Suprapubic skin (tissue), 4 donors: ENCODE data around the gene RGS16.

Experiments used
- POLR2A ChIP-seq, 2 donors: fragments of 450-650 bp; IDR thresholded peaks; one replicate each; pipeline ENCODE4 v1.6.1; 2017; ENCODE audit warnings: antibody characterized with exemption in 2 of 2, mild to moderate bottlenecking in 2 of 2, moderate library complexity in 2 of 2
- POLR2AphosphoS5 ChIP-seq, 3 donors: sonication (generic); formaldehyde crosslinking; IDR thresholded peaks; one replicate each; pipeline ENCODE4 v1.6.1; 2017; ENCODE audit warnings: antibody characterized with exemption in 3 of 3
- TF ChIP-seq, protein P1 (sequence below), 2 donors: fragments of 200-600 bp in 1 of 2; fragments of 450-650 bp in 1 of 2; sonication (generic) in 1 of 2; IDR thresholded peaks; one replicate each; pipeline ENCODE4 v1.5.1; 2016 to 2019; ENCODE audit warnings: antibody characterized with exemption in 2 of 2, mild to moderate bottlenecking in 1 of 2, moderate library complexity in 1 of 2

DNA sequence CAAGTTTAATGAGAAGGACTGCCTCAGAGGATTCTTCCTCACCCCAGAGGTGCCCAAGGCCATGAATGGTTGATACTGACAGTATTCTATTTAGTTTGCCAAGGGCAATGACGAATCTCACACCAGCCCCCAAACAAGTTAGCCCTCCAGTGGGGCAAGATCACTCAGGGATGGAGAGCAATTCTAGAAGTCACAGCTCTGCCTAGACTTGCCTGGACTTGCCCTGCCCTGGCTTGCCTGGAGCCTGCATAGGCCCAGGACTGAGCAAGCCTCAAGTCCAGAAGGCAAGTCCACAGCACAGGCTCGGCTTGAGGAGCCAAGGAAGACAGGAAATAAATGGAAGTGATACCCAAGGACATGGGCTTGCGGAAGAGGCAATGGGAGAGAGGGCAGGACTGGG lies 39.5 kb upstream of the RGS16 start:
- TF ChIP-seq POLR2A (IDR thresholded peaks at IDR 0.05) (no peak), POLR2AphosphoS5 (IDR thresholded peaks at IDR 0.05) (no peak)
- TF ChIP-seq, protein P1, sequence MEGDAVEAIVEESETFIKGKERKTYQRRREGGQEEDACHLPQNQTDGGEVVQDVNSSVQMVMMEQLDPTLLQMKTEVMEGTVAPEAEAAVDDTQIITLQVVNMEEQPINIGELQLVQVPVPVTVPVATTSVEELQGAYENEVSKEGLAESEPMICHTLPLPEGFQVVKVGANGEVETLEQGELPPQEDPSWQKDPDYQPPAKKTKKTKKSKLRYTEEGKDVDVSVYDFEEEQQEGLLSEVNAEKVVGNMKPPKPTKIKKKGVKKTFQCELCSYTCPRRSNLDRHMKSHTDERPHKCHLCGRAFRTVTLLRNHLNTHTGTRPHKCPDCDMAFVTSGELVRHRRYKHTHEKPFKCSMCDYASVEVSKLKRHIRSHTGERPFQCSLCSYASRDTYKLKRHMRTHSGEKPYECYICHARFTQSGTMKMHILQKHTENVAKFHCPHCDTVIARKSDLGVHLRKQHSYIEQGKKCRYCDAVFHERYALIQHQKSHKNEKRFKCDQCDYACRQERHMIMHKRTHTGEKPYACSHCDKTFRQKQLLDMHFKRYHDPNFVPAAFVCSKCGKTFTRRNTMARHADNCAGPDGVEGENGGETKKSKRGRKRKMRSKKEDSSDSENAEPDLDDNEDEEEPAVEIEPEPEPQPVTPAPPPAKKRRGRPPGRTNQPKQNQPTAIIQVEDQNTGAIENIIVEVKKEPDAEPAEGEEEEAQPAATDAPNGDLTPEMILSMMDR (IDR thresholded peaks at IDR 0.05) = no peak
